ENCODE results near the gene SASS6. TPM values are rescaled to one million over a fixed set of nuclear protein-coding genes. Genes with fewer than 3 reads are reported as not detected.

Gene SASS6
- total RNA-seq, 4 donors from 2014 or later, result 2.9 to 14.0 (median 3.7) TPM

GRCh38 chr1:100146958-100147357 is 14.2 kb upstream of the SASS6 start:
- no peak overlapping the region for H3K4me3 ChIP-seq
- TF ChIP-seq POLR2A (IDR thresholded peaks at IDR 0.05), result no peak
- TF ChIP-seq CTCF (IDR thresholded peaks at IDR 0.05), result no peak
- no peak overlapping the region for H3K27ac ChIP-seq
- H3K9me3 ChIP-seq, result no peaks in the 10 kb centered on the region
- no peak for DNase-seq
- peaks cover 0 to 60% (median 0%) of the 10 kb centered on the region in 3 donors for H3K36me3 ChIP-seq
- H3K27me3 ChIP-seq, result no peaks in the 10 kb centered on the region
- peaks cover 0 to 3% (median 0%) of the 10 kb centered on the region in 4 donors for H3K4me1 ChIP-seq

DNA sequence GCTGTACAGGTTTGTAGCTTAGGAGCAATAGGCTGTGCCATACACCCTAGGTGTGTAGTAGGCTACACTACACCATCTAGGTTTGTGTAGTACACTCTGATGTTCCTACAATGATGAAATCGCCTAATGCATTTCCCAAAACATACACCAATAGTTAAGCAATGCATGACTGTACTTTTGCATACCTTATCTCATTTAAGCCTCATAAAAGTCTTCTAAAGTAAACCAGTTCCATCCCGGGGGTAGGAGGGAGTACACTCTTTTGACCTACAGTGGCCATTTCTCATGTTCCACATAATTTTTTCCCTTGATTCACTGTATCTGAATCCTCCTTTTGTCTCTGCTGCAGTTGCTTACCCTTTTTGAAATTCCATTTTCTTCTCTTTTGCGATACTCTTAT is 12.4 kb upstream of the SASS6 start:
- Histone ChIP-seq H3K36me3 (peaks cover 0 to 77% (median 0%) of the 10 kb centered on the region in 3 donors), H3K4me1 (peaks cover 0 to 4% (median 0%) of the 10 kb centered on the region in 4 donors), H3K9me3 (no peaks in the 10 kb centered on the region), H3K27ac (no peak overlapping the region), H3K27me3 (no peaks in the 10 kb centered on the region), H3K4me3 (no peak overlapping the region)
- no peak for TF ChIP-seq CTCF (IDR thresholded peaks at IDR 0.05)
- TF ChIP-seq POLR2A (IDR thresholded peaks at IDR 0.05), result no peak
- no peak for DNase-seq

DNA sequence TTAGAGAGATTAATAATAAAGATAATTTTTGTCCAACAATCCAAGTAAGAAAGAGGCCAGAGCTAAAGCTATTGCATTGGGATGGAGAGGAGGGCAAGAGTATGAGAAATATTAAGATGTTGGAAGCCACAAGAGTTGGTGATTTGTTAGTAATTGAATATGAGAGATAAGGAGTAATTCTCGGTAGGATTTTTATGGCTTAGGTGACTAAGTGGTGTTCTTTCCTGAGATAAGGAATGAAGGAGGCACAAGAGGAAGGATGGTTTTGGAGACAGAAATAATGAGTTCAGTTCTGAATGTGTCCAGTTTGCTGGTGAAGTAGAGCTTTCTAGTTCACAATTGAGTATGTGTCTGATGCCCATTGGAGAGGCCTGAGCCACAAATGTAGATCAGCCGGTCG is 9.6 kb upstream of the SASS6 start:
- peaks cover 0 to 4% (median 0%) of the 10 kb centered on the region in 4 donors for H3K4me1 ChIP-seq
- no peaks in the 10 kb centered on the region for H3K9me3 ChIP-seq
- H3K27me3 ChIP-seq, result no peaks in the 10 kb centered on the region
- peaks cover 0 to 88% (median 0%) of the 10 kb centered on the region in 3 donors for H3K36me3 ChIP-seq
- no peak overlapping the region for H3K27ac ChIP-seq
- no peak overlapping the region for H3K4me3 ChIP-seq
- no peak for DNase-seq
- TF ChIP-seq POLR2A (IDR thresholded peaks at IDR 0.05) (no peak), CTCF (IDR thresholded peaks at IDR 0.05) (no peak)

- Histone ChIP-seq H3K36me3 (peaks cover 0 to 81% (median 0%) of the 10 kb centered on the region in 3 donors), H3K4me3 (no peak overlapping the region)
These were observed 8.5 kb upstream of the SASS6 start for GRCh38 chr1:100141192-100141591.

DNA sequence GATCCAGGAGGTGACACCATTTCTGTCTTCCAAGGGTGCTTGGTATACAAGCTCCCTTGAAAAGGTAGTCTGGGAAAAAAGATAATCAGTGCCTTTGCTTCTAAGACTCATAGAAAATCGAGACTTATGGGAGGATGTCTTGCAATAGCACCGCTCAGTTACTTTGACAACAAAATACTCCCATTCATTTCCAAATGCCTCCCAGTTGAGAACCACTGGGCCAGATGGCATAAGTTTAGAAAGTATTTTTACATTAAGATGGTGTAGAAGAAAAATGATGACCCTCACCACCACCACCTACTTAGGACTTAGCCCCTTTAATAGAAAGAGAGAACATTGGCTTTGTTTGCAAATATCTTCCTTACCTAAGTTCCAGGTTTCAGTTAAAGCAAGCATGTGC is 4.9 kb upstream of the SASS6 start:
- Histone ChIP-seq H3K9me3 (no peaks in the 10 kb centered on the region), H3K27ac (no peak overlapping the region), H3K27me3 (no peaks in the 10 kb centered on the region), H3K4me1 (peaks cover 0 to 14% (median 0%) of the 10 kb centered on the region in 4 donors), H3K4me3 (no peak overlapping the region), H3K36me3 (peaks cover 0 to 48% (median 0%) of the 10 kb centered on the region in 3 donors)
- TF ChIP-seq POLR2A (IDR thresholded peaks at IDR 0.05) (no peak), CTCF (IDR thresholded peaks at IDR 0.05) (no peak)
- no peak for DNase-seq

More at GRCh38 chr1:100141192-100141591, 8.5 kb upstream of the SASS6 start:
- H3K9me3 ChIP-seq, result no peaks in the 10 kb centered on the region
- no peaks in the 10 kb centered on the region for H3K27me3 ChIP-seq
- H3K4me1 ChIP-seq, result peaks cover 0 to 4% (median 0%) of the 10 kb centered on the region in 4 donors
- peak in 1 of 3 donors; percentile 55 for DNase-seq
- no peak for TF ChIP-seq POLR2A (IDR thresholded peaks at IDR 0.05)
- TF ChIP-seq CTCF (IDR thresholded peaks at IDR 0.05), result no peak
- no peak overlapping the region for H3K27ac ChIP-seq

GRCh38 chr1:100134872-100135271 is 2.1 kb upstream of the SASS6 start:
- no peaks in the 10 kb centered on the region for H3K27me3 ChIP-seq
- DNase-seq, result no peak
- H3K36me3 ChIP-seq, result peaks cover 0 to 29% (median 0%) of the 10 kb centered on the region in 3 donors
- TF ChIP-seq POLR2A (IDR thresholded peaks at IDR 0.05) (no peak), CTCF (IDR thresholded peaks at IDR 0.05) (no peak)
- no peak overlapping the region for H3K4me3 ChIP-seq
- no peak overlapping the region for H3K27ac ChIP-seq
- no peaks in the 10 kb centered on the region for H3K9me3 ChIP-seq
- peaks cover 0 to 15% (median 3%) of the 10 kb centered on the region in 4 donors for H3K4me1 ChIP-seq

Measured in Peyer's patch (tissue), 4 donors.